Activated naive CD8-positive, alpha-beta T cell treated with anti-CD3 and anti-CD28 coated beads, Interleukin-2, amount 50 U/mL, for 16 hours (primary cell): ENCODE measurements around the gene RBM20.

ENCODE experiments used
- DNase-seq: peaks from one replicate; pipeline ENCODE4 v3.0.0-alpha.2; 2020; ENCODE audit warnings: low read depth, low spot score

RBM20 gene

DNA sequence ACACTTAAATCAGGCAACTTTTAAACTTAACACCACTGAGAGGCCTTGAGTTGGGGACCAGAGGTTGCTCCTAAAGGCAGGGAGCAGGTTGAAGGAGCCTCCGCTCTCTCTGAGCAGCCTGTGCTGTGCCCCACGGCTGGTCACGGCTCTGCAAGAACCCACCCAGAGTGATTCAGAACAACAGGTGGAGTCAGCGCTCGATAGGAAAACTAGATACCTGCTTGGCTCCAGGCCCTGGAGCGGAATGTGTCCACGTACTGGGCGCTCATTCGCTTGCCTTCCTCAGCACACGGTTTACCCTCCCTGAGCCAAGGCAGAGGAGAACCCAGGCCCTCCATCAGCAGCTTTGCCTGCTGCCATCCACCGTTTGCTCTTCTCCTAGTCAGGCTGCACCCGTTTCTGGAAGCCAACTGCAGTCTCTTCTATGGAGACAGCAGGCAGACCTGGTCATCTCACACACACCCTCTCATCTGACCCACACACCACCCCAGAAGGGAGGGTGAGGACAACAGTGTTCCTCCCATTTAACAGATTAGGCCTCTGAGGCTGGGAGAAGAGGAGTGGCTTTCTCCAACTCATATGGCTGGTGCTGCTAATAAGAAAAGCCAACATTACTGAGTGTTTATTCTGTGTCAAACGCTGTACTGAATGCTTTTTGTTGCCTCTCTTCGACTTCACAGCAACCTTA is 189.9 kb downstream of the RBM20 start:
- DNase-seq: no peak

DNA sequence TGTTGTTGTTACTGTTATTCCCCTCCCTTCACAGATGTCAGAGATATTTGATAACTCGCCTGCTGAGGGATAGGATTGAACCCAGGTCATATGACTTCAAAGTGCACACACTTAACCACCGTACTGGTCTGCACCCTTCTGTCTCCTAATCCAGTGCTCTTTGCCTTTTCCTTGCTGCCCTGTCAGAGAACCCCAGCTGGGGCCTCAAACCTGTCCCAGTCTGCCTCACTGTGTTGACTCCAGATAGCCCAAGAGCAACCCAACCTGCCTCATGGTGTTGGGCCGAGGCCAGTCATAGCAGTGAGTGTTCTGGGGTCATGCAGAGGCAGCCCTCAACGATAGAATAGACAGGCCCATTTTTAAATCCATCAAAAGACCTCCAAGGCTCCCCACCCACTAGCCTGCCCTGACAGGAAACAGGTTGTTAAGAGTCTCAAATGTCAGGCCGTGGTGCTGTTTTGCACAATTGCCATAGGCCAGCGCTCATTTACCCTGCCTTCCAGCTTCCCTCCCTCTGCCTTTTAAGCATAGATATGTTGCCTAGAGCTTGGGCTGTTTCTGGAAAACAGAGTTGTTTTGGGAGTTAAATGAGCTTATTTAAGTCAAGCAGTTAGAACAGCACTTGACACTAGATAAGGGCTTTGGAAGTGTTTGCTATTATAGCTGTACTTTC is 190.6 kb downstream of the RBM20 start:
- DNase-seq: no peak

DNA sequence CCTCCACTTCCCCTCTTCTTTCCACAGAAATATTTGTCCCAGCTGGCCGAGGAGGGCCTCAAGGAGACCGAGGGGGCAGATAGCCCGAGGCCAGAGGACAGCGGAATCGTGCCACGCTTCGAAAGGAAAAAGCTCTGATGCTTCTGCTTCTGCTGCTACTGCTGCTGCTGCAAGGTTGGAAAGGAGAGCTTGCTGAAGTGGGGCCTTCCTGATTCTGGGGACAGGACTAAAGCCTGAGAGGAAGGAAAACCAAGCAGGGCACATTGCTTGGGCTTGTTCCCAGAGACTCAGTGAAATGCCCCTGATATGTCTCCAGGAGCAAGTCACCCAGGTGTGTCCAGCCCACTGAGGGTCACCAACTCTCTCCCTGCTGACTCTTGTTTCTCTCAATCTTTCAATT is 191.7 kb downstream of the RBM20 start:
- DNase-seq: no peak

DNA sequence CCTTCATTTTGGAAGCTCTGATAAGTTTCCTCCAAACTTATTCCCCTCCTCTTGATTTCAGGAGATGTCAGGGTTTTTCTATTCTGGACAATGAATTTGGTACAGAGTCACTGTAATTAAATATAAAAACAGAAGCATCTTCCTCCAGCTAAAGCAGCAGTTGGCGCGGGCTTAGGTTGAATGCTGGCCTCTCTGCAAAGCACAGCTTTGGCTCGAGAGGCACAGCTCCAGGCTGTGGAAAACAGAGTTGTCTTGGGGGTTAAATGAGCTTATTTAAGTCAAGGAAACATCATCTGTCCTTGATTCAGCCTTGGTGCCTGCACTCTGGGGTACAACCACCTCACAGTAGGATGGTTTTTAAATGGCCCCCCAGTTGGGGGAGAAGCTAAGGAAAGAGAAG is 192.6 kb downstream of the RBM20 start:
- DNase-seq: no peak

GRCh38 chr10:110837418-110838171 is 193.5 kb downstream of the RBM20 start:
- DNase-seq: no peak

GRCh38 chr10:110840225-110840922 is 196.2 kb downstream of the RBM20 start:
- no peak for DNase-seq

- no peak for DNase-seq
Measured at GRCh38 chr10:110840923-110841428, 196.8 kb downstream of the RBM20 start.

GRCh38 chr10:110841767-110842267 is 197.7 kb downstream of the RBM20 start:
- no peak for DNase-seq

GRCh38 chr10:110842326-110842904 is 198.3 kb downstream of the RBM20 start:
- DNase-seq: no peak

DNA sequence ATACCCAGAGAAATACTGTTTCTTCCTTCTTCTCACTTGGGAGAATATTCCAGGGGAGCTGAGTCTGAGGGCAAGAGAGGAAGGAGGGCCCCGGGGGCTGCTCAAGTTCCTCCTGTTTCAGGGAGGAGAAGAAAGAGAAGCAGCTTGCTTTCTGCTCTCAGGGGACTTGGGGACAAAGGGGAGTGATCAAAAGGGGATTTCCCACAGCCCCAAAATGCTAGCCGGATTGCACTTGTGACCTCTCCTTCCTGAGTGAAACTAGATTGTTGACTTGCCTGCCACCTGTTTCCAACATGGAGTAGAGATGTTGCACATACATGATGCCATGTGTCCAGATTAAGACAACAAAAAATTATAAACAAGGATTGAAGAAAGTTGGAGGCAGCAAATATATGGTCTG is 198.9 kb downstream of the RBM20 start:
- DNase-seq: no peak

GRCh38 chr10:110843796-110844616 is 199.9 kb downstream of the RBM20 start:
- DNase-seq: no peak

GRCh38 chr10:110844617-110844881 is 200.4 kb downstream of the RBM20 start:
- no peak for DNase-seq

DNA sequence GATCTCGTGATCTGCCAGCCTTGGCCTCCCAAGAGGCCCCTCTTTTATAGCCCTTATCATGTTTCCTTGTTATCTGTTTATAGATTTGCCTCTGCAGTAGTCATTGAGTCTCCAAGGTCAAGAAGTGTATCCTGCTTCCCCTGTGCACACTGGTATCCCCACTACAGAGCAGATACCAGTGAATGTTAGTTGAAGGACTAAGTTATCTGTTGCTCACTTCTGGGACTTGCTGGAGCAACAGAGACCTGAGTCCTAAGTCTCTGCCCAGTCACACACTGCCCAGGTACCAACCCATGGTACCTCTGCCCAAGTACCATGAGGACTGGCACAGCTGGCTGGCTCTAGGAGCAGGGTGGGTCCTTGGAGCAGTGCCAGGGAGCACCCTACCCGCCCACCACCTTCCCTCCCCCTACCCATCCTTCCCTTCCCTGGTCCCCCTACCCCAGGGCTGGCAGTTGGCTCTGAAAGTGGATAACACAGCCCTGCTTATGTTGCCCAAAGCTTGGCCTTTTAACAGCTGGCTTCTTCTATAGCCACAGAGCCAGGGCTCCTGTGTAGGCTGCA is 201.1 kb downstream of the RBM20 start:
- no peak for DNase-seq

- DNase-seq: no peak
Measured at GRCh38 chr10:110845756-110846620, 201.9 kb downstream of the RBM20 start.

- no peak for DNase-seq
Measured at GRCh38 chr10:110847374-110847773, 203.2 kb downstream of the RBM20 start.

DNA sequence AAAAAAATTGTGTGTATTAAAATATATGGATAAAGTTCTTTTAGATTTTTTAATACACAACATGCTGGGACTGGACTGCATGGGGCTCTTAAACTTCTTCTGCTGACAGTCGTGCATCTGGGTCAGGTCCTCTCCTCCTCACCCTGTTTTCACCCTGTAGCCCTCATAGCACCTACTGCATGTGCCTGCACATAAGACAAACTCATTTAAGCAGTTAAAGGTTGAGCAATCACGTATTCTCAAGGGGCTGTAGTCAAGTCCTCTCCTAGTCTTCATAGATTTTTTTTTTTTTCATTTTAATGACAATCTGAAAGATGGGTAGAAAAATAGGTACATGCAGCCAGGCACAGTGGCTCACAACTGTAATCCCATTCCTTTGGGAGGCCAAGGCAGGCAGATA is 204.0 kb downstream of the RBM20 start:
- DNase-seq: no peak

DNA sequence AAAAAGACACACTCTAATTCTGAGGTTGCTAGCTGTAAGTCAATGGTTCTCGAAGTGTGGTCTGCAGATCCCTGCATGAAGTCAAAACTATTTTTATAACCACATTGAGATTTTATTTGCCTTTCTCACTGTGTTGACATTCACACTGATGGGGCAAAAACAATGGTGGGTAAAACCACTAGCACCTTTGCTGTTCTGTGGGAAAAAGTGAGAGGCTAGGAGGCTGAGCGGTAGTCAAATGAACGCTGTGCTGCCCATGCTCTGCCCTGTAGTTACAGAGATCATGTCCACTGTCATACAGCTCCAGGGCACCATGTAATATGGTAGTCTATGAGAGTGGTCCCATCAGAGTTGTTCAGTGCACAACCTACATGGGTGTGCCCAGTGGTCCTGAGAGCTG is 206.0 kb downstream of the RBM20 start:
- DNase-seq: no peak

GRCh38 chr10:110851020-110851612 is 207.0 kb downstream of the RBM20 start:
- no peak for DNase-seq

GRCh38 chr10:110852255-110852896 is 208.2 kb downstream of the RBM20 start:
- no peak for DNase-seq
